ENCODE measurements around the gene SCN4B. TPM values are rescaled to one million over a fixed set of nuclear protein-coding genes. Genes with fewer than 3 reads are reported as not detected.

The SCN4B gene
- total RNA-seq, 1 donor from 2014 or later = 0.79 TPM

DNA sequence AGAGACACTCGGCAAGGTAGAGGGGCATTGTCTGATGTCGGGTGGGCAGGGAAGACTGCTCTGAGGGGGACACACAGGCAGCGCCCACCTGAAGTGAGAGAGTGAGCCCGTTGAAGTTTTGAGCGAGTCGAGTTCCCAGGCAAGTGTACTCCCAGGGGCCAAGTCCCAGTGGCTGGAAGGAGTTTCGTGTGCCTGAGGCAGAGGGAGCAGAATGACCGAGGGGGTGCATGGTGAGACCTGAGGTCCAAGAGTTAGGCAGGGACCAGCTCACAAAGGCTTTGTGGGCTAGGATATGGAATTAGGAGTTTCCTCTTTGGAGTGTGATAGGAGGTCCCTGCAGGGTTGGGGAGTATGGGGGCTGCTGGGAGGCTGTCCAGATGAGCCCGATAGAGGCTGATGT is 17.6 kb upstream of the SCN4B start:
- TF ChIP-seq, protein P1, sequence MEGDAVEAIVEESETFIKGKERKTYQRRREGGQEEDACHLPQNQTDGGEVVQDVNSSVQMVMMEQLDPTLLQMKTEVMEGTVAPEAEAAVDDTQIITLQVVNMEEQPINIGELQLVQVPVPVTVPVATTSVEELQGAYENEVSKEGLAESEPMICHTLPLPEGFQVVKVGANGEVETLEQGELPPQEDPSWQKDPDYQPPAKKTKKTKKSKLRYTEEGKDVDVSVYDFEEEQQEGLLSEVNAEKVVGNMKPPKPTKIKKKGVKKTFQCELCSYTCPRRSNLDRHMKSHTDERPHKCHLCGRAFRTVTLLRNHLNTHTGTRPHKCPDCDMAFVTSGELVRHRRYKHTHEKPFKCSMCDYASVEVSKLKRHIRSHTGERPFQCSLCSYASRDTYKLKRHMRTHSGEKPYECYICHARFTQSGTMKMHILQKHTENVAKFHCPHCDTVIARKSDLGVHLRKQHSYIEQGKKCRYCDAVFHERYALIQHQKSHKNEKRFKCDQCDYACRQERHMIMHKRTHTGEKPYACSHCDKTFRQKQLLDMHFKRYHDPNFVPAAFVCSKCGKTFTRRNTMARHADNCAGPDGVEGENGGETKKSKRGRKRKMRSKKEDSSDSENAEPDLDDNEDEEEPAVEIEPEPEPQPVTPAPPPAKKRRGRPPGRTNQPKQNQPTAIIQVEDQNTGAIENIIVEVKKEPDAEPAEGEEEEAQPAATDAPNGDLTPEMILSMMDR (IDR thresholded peaks at IDR 0.05; ENCODE audit: insufficient read depth, low read length, poor library complexity, severe bottlenecking) = no peak
- peaks cover 25% of the 10 kb centered on the region for H3K27me3 ChIP-seq (ENCODE audit: control insufficient read depth, insufficient read depth, low read length)
- H3K36me3 ChIP-seq (ENCODE audit: control insufficient read depth, insufficient read depth, low read length) = no peaks in the 10 kb centered on the region
- H3K4me3 ChIP-seq (ENCODE audit: low read depth, low read length) = no peak overlapping the region
- DNase-seq (ENCODE audit: low read depth) = no peak

DNA sequence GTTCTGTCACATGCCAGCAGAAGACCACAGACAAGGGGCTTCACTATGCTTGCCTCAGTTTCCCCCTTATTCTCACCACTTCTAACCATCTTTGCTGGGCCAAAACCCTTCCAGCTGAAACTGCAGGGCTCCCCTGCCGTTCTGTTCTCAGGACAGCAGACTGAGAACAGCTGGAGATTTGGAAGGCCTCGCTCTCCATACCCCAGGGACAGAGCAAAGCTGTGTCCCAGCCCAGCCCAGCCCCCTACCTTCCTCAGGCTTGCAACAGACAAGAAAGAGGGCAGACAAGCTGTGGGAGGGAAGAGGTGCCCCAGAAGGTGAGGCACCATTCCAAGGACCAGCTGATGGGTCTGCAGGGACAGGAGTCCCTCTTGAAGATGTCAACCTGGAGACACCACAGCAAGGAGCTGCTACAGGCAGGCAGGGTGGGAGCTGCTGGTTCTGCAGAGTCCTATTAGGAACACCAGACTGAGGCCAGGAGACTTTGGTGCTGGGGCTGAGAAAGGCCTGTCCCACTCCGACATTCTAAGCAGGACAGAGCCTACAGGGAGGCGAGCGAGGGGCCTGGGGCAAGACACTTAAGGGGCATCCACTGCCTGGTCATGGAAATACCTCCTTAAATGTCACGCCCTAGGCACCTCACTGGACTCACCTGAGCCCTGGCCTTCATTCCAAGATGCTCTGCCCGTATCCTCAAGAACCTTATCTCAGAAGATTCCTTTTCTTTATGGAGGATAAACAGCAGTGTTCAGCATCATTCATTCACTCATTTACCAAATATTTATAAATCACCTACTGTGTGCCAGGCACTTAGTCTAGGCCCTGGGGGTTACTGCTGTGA is 16.9 kb upstream of the SCN4B start:
- H3K27me3 ChIP-seq (ENCODE audit: control insufficient read depth, insufficient read depth, low read length) = peaks cover 25% of the 10 kb centered on the region
- TF ChIP-seq, protein P1 (IDR thresholded peaks at IDR 0.05; ENCODE audit: insufficient read depth, low read length, poor library complexity, severe bottlenecking) = no peak

DNA sequence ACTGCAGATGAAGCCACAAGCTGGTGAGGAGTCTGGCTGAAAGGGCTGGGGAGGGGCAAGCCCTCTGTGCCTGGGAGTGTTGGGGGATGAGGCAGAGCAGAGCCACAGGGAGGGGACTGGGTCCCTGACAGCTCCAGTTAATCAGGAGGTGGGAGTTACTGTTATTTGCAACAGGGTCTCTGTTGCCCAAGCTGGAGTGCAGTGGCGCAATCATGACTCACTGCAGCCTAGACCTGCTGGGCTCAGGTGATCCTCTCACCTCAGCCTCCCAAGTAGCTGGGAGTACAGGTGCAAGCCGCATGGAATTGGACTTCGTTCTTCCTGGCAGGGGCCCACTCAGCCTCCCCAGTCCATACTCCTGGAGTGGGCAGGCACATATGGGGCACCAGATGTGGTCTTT is 16.1 kb upstream of the SCN4B start:
- no peaks in the 10 kb centered on the region for H3K36me3 ChIP-seq (ENCODE audit: control insufficient read depth, insufficient read depth, low read length)
- TF ChIP-seq, protein P1 (IDR thresholded peaks at IDR 0.05; ENCODE audit: insufficient read depth, low read length, poor library complexity, severe bottlenecking) = no peak
- no peak overlapping the region for H3K4me3 ChIP-seq (ENCODE audit: low read depth, low read length)
- DNase-seq (ENCODE audit: low read depth) = no peak
- peaks cover 29% of the 10 kb centered on the region for H3K27me3 ChIP-seq (ENCODE audit: control insufficient read depth, insufficient read depth, low read length)

More for the DNA sequence above, 16.9 kb upstream of the SCN4B start:
- H3K4me3 ChIP-seq (ENCODE audit: low read depth, low read length) = no peak overlapping the region
- H3K36me3 ChIP-seq (ENCODE audit: control insufficient read depth, insufficient read depth, low read length) = no peaks in the 10 kb centered on the region
- DNase-seq (ENCODE audit: low read depth) = no peak

DNA sequence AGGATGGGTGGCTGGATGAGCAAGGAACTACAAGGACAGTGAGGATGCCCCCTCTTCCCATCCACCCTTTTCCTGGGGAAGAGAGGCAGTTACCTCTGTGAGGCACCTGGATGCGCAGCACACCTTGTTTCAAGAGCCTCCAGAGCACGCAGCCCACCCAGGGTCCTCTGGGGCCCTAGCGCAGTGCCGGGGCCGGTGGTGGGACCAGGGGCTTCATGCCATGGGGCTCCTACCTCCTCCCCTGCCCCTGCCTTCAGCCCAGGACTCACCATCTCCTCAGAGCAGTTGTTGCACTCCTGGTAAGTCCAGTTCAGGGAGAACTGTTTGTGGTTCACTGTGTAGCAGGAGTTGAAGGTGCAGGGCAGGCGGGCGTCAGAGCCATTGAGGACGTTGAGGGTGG is 15.7 kb upstream of the SCN4B start:
- Histone ChIP-seq H3K36me3 (ENCODE audit: control insufficient read depth, insufficient read depth, low read length) (no peaks in the 10 kb centered on the region), H3K27me3 (ENCODE audit: control insufficient read depth, insufficient read depth, low read length) (peaks cover 31% of the 10 kb centered on the region), H3K4me3 (ENCODE audit: low read depth, low read length) (no peak overlapping the region)
- no peak for DNase-seq (ENCODE audit: low read depth)
- TF ChIP-seq, protein P1 (IDR thresholded peaks at IDR 0.05; ENCODE audit: insufficient read depth, low read length, poor library complexity, severe bottlenecking) = no peak

DNA sequence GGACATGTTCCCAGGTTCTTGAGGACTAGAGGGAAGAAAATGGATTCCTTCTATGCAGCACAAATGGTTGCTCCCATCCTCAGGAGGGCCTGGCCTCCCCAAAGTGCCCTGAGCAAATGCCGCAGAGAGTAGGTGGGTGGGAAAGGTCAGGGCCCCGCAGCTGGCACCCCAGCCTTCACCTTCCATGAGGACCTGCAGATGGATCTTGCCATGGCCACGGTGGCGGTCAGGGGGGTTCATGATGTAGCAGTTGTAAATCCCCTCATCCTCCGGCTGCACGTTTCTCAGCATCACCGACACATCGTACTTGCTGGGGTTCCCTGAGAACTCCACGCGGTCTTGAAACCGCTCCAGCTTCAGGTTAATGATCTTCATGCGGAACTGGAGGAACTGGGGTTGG is 15.3 kb upstream of the SCN4B start:
- no peak overlapping the region for H3K4me3 ChIP-seq (ENCODE audit: low read depth, low read length)
- H3K36me3 ChIP-seq (ENCODE audit: control insufficient read depth, insufficient read depth, low read length) = no peaks in the 10 kb centered on the region
- TF ChIP-seq, protein P1 (IDR thresholded peaks at IDR 0.05; ENCODE audit: insufficient read depth, low read length, poor library complexity, severe bottlenecking) = no peak
- no peak for DNase-seq (ENCODE audit: low read depth)
- H3K27me3 ChIP-seq (ENCODE audit: control insufficient read depth, insufficient read depth, low read length) = peaks cover 34% of the 10 kb centered on the region

DNA sequence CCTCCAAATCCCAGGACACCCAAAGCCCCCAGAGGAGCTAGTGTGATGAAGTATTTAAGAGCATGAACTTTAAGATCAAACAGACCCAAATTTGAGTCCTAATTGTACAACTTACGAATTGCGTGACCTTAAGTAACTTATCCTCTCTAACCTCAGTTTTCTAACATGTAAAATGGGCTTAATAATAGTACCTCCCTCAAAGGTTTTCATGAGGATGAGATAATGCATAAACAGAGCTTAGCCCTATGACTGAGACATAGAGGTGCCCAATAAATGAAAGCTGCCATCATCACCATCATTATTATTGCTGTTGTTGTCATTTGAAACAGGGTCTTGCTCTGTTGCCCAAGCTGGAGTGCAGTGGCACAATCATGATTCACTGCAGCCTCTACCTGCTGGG is 14.6 kb upstream of the SCN4B start:
- H3K4me3 ChIP-seq (ENCODE audit: low read depth, low read length) = no peak overlapping the region
- H3K36me3 ChIP-seq (ENCODE audit: control insufficient read depth, insufficient read depth, low read length) = no peaks in the 10 kb centered on the region
- DNase-seq (ENCODE audit: low read depth) = no peak
- peaks cover 38% of the 10 kb centered on the region for H3K27me3 ChIP-seq (ENCODE audit: control insufficient read depth, insufficient read depth, low read length)
- TF ChIP-seq, protein P1 (IDR thresholded peaks at IDR 0.05; ENCODE audit: insufficient read depth, low read length, poor library complexity, severe bottlenecking) = no peak
